Memory B cell (primary cell): Measurements from ENCODE around the gene NEURL3.
"Not testable (repeated sequence)": the region's sequence is repeated elsewhere in the genome, so short reads cannot be mapped to it uniquely, and the experiment has no call there.

Source experiments
- ATAC-seq: fragments of 150-1000 bp; cut with Tn5 transposase; 2 replicates; pipeline ENCODE4 v1.10.0; 2021; ENCODE audit warnings: low read depth, mild to moderate bottlenecking, moderate library complexity
- DNase-seq, 2 donors: peaks; one replicate each; pipeline ENCODE4 v3.0.0; 2022; ENCODE audit warnings: low spot score in 2 of 2
- H3K27ac Mint-ChIP-seq: one replicate; pipeline ENCODE4 v1.8.0; 2022; ENCODE audit warnings: mild to moderate bottlenecking, moderate library complexity, mixed read lengths
- H3K27me3 Mint-ChIP-seq: one replicate; pipeline ENCODE4 v1.8.0; 2022; ENCODE audit warnings: mixed read lengths
- H3K36me3 Mint-ChIP-seq: one replicate; pipeline ENCODE4 v1.8.0; 2022; ENCODE audit warnings: mild to moderate bottlenecking, mixed read lengths
- H3K4me1 Mint-ChIP-seq: one replicate; pipeline ENCODE4 v1.8.0; 2022; ENCODE audit warnings: mixed read lengths
- H3K4me3 Mint-ChIP-seq: one replicate; pipeline ENCODE4 v1.8.0; 2022; ENCODE audit warnings: mild to moderate bottlenecking, moderate library complexity, mixed read lengths
- H3K9me3 Mint-ChIP-seq: one replicate; pipeline ENCODE4 v1.8.0; 2022; ENCODE audit warnings: mixed read lengths

NEURL3 gene

GRCh38 chr2:96499061-96499960 is 5.8 kb downstream of the NEURL3 start:
- no peak for DNase-seq
- Mint-ChIP-seq H3K4me1 (peaks cover 11% of the 10 kb centered on the region), H3K4me3 (no peak overlapping the region), H3K9me3 (peaks cover 4% of the 10 kb centered on the region), H3K27me3 (peaks cover 2% of the 10 kb centered on the region), H3K27ac (no peak overlapping the region), H3K36me3 (peaks cover 7% of the 10 kb centered on the region)
- ATAC-seq: no peak

- peaks cover 11% of the 10 kb centered on the region for H3K4me1 Mint-ChIP-seq
- H3K27me3 Mint-ChIP-seq, H3K27ac Mint-ChIP-seq, ATAC-seq, H3K4me3 Mint-ChIP-seq, H3K36me3 Mint-ChIP-seq, DNase-seq, H3K9me3 Mint-ChIP-seq: not testable (repeated sequence)
These were observed 6.5 kb downstream of the NEURL3 start for GRCh38 chr2:96498611-96499010.

- no peak overlapping the region for H3K4me3 Mint-ChIP-seq
- H3K27me3 Mint-ChIP-seq: peaks cover 2% of the 10 kb centered on the region
- H3K36me3 Mint-ChIP-seq: peaks cover 7% of the 10 kb centered on the region
- peaks cover 5% of the 10 kb centered on the region for H3K9me3 Mint-ChIP-seq
- no peak overlapping the region for H3K27ac Mint-ChIP-seq
- no peak for DNase-seq
- peaks cover 11% of the 10 kb centered on the region for H3K4me1 Mint-ChIP-seq
- no peak for ATAC-seq
These were observed 7.1 kb downstream of the NEURL3 start for GRCh38 chr2:96498021-96498431.

- ATAC-seq (no peak), DNase-seq (no peak)
- Mint-ChIP-seq H3K27ac (no peak overlapping the region), H3K4me1 (peaks cover 3% of the 10 kb centered on the region), H3K27me3 (no peaks in the 10 kb centered on the region), H3K9me3 (peaks cover 5% of the 10 kb centered on the region), H3K4me3 (no peak overlapping the region), H3K36me3 (peaks cover 7% of the 10 kb centered on the region)
These were observed 9.1 kb downstream of the NEURL3 start for GRCh38 chr2:96495982-96496629.

GRCh38 chr2:96494188-96494587 is 11.0 kb downstream of the NEURL3 start:
- peaks cover 5% of the 10 kb centered on the region for H3K9me3 Mint-ChIP-seq
- no peak for DNase-seq
- no peaks in the 10 kb centered on the region for H3K4me1 Mint-ChIP-seq
- H3K27ac Mint-ChIP-seq: no peak overlapping the region
- ATAC-seq: no peak
- no peaks in the 10 kb centered on the region for H3K27me3 Mint-ChIP-seq
- peaks cover 7% of the 10 kb centered on the region for H3K36me3 Mint-ChIP-seq
- no peak overlapping the region for H3K4me3 Mint-ChIP-seq

GRCh38 chr2:96493072-96493471 is 12.1 kb downstream of the NEURL3 start:
- Mint-ChIP-seq H3K27me3 (no peaks in the 10 kb centered on the region), H3K4me1 (no peaks in the 10 kb centered on the region), H3K27ac (no peak overlapping the region), H3K4me3 (no peak overlapping the region), H3K9me3 (peaks cover 5% of the 10 kb centered on the region), H3K36me3 (peaks cover 7% of the 10 kb centered on the region)
- ATAC-seq (no peak), DNase-seq (no peak)

- Mint-ChIP-seq H3K36me3 (peaks cover 7% of the 10 kb centered on the region), H3K4me3 (no peak overlapping the region), H3K27ac (no peak overlapping the region), H3K4me1 (peaks cover 2% of the 10 kb centered on the region), H3K9me3 (peaks cover 5% of the 10 kb centered on the region), H3K27me3 (no peaks in the 10 kb centered on the region)
- no peak for DNase-seq
- no peak for ATAC-seq
These were observed 13.2 kb downstream of the NEURL3 start for GRCh38 chr2:96491860-96492497.

- H3K9me3 Mint-ChIP-seq: peaks cover 2% of the 10 kb centered on the region
- H3K36me3 Mint-ChIP-seq: no peaks in the 10 kb centered on the region
- no peak for DNase-seq
- H3K4me1 Mint-ChIP-seq: peaks cover 10% of the 10 kb centered on the region
- no peak for ATAC-seq
- no peaks in the 10 kb centered on the region for H3K27me3 Mint-ChIP-seq
- no peak overlapping the region for H3K27ac Mint-ChIP-seq
- no peak overlapping the region for H3K4me3 Mint-ChIP-seq
These were observed 15.5 kb downstream of the NEURL3 start for GRCh38 chr2:96489663-96490062.

GRCh38 chr2:96489261-96489660 is 15.9 kb downstream of the NEURL3 start:
- Mint-ChIP-seq H3K27ac (no peak overlapping the region), H3K4me1 (peaks cover 12% of the 10 kb centered on the region)

GRCh38 chr2:96486696-96487095 is 18.5 kb downstream of the NEURL3 start:
- no peaks in the 10 kb centered on the region for H3K27me3 Mint-ChIP-seq
- peaks cover 12% of the 10 kb centered on the region for H3K4me1 Mint-ChIP-seq
- no peaks in the 10 kb centered on the region for H3K9me3 Mint-ChIP-seq
- ATAC-seq (no peak), DNase-seq (no peak)
- H3K4me3 Mint-ChIP-seq: peak overlapping the region; percentile 93
- no peaks in the 10 kb centered on the region for H3K36me3 Mint-ChIP-seq
- H3K27ac Mint-ChIP-seq: peak overlapping the region; percentile 93

More at GRCh38 chr2:96489261-96489660, 15.9 kb downstream of the NEURL3 start:
- no peak for ATAC-seq
- H3K9me3 Mint-ChIP-seq: peaks cover under 1% of the 10 kb centered on the region
- H3K4me3 Mint-ChIP-seq: no peak overlapping the region
- H3K27me3 Mint-ChIP-seq: no peaks in the 10 kb centered on the region
- H3K36me3 Mint-ChIP-seq: no peaks in the 10 kb centered on the region
- DNase-seq: no peak

GRCh38 chr2:96485751-96486651 is 19.2 kb downstream of the NEURL3 start:
- Mint-ChIP-seq H3K36me3 (no peaks in the 10 kb centered on the region), H3K27ac (peak overlapping the region; percentile 93), H3K4me3 (peak overlapping the region; percentile 93), H3K27me3 (no peaks in the 10 kb centered on the region), H3K9me3 (no peaks in the 10 kb centered on the region), H3K4me1 (peaks cover 12% of the 10 kb centered on the region)
- DNase-seq (peak; percentile 51 to 56), ATAC-seq (peak; percentile 88)

- DNase-seq (no peak), ATAC-seq (no peak)
- Mint-ChIP-seq H3K36me3 (no peaks in the 10 kb centered on the region), H3K4me3 (peak overlapping the region; percentile 93), H3K27me3 (no peaks in the 10 kb centered on the region), H3K9me3 (no peaks in the 10 kb centered on the region), H3K4me1 (peaks cover 12% of the 10 kb centered on the region), H3K27ac (peak overlapping the region; percentile 93)
These were observed 19.8 kb downstream of the NEURL3 start for GRCh38 chr2:96485350-96485749.

GRCh38 chr2:96484091-96484490 is 21.1 kb downstream of the NEURL3 start:
- no peaks in the 10 kb centered on the region for H3K27me3 Mint-ChIP-seq
- H3K36me3 Mint-ChIP-seq: no peaks in the 10 kb centered on the region
- H3K4me1 Mint-ChIP-seq: peaks cover 12% of the 10 kb centered on the region
- no peaks in the 10 kb centered on the region for H3K9me3 Mint-ChIP-seq
- no peak overlapping the region for H3K4me3 Mint-ChIP-seq
- H3K27ac Mint-ChIP-seq: no peak overlapping the region
- ATAC-seq (no peak), DNase-seq (no peak)
